Raji (cell line): ENCODE results near the gene MEP1A.

Experiments
- POLR2A ChIP-seq: IDR thresholded peaks from 2 replicates; pipeline ENCODE4 v1.6.1; 2011; ENCODE audit warnings: low read depth, low read length, control low read depth; ENCODE audit not compliant: insufficient read depth

MEP1A gene

GRCh38 chr6:46793138-46793537 lies at the start of gene MEP1A:
Gene MEP1A (plus strand): TSS chr6:46793389. CDS start chr6:46793399, 10 bp downstream.
- no peak for TF ChIP-seq POLR2A

- no peak for TF ChIP-seq POLR2A
Measured at GRCh38 chr6:46743425-46744158, 49.6 kb upstream of the MEP1A start.

DNA sequence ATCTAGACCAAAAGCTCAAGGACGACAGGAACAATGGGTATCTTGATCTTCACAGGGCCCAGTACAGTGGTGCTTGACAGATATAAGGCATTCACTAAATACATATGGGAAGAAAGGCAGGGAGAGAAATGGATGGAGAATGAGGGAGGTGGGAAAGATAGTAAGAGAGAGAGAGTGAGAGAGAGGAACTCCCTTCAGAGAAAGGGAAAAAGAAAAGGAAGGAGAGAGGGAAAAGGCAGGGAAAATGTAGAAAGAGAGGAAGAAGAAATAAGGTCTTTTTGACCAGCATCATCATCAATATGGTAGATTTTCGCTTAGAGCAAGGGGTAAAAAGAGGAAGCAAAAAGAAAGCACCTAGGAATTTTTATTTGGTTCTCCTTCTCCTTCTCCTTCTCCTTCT lies 47.2 kb upstream of the MEP1A start:
- no peak for TF ChIP-seq POLR2A

DNA sequence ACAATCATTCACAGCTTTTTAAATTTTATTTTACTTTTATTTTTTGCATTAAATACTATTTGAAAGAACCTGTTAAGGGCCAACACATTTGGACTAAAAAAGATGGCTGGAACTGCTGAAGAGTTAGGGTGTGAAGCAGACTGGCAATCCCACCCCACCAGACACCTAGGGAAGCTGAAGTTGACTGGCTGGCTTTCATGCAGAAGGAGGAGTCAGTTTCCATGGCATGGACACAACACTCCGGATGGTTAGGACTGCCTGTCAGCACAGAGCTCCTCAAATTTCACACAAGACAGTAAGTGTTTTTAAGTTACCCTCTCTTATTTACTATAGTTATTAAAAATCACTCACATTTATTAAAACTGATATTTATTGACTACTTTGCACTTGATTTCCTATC lies 46.5 kb upstream of the MEP1A start, which contains the start of gene ANKRD66:
ANKRD66 (plus strand) TSS at position 238 of the 400 bp plus-strand sequence. CDS start 5,016 bp downstream, outside the sequence.
- no peak for TF ChIP-seq POLR2A

DNA sequence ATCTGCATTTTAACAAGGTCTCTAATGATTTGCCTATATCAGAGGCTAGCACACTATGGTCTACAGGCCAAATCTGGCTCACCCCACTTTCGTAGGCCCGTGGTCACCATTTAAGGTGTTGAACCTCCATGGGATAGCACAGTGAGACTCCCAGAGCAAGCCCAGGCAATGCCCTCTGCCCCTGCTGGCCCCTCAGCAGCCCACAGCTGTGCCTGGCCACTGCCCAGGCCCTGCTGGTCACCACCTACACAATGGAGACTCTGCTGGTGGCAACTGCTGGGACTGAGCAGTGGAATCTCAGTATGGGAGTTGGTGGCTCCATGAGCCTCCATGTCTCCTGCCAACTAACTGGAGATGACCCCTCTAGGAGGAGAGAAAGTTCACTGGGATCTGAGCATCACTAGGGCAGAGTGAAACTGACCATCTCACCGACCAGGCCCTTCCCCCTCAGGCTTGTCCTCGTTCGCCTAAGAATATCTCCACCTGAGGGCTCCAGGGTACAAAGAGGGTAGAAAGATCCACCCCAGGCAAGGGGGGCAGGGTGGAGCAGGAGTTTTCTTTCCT lies 44.2 kb upstream of the MEP1A start:
- no peak for TF ChIP-seq POLR2A

DNA sequence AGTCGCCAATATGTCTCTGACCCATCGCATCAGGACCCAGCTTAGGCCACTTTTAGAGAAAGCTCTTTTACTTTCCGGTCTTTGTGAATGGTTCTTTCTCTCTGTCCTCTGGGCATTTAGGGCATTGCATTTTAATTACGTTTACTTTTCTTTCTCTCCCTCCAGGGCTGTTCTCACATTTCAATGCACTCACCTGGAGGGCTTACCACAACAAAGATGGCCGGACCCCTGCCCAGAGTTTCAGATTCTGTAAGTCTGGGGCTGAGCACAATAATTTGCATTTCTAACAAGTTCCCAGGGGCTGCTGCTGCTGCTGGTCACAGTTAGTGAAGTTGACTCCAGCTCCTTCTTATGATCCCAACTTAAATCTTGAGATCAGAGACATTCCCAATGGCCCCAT lies 43.5 kb upstream of the MEP1A start:
- no peak for TF ChIP-seq POLR2A

- no peak for TF ChIP-seq POLR2A
Measured at GRCh38 chr6:46751658-46752057, 41.5 kb upstream of the MEP1A start.

DNA sequence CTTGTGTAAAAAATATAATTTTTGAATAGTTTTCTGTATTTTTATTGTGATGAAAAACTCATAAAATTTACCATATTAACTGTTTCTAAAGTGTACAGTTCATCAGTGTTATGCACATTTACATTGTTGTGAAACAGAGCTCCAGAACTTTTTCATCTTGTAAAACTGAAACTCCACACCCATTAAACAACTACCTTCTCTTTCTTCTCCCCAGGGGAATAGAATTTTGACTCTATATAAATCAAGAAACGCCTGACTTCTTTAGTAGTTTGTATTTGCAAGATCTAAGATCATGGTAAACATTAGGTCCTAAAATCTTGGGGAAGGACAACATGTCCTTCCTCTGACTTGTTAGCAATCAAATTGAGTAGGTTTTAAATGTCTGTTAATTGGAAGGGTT lies 37.3 kb upstream of the MEP1A start:
- no peak for TF ChIP-seq POLR2A

GRCh38 chr6:46756469-46757213 lies 36.5 kb upstream of the MEP1A start:
- TF ChIP-seq POLR2A = no peak

DNA sequence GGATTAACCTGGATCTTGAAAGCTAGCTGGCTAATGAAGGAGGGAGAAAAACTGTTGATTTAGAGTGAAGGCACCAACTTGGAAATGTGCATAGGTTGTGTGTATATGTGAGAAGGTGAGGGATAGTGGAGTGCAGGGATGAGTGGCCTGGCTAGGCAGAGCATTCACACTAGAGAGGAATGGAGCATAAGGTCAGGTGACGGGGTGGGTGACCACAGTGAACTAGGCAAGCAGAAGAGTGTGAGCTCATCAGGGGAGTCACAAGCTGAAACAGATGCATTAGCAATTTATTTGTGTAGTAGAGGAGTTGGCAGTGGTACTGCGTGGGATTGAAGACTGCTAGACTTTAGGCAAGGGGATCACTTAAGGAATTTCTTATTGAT lies 36.0 kb upstream of the MEP1A start:
- TF ChIP-seq POLR2A = no peak

GRCh38 chr6:46758960-46759753 lies 34.0 kb upstream of the MEP1A start:
- TF ChIP-seq POLR2A = no peak

DNA sequence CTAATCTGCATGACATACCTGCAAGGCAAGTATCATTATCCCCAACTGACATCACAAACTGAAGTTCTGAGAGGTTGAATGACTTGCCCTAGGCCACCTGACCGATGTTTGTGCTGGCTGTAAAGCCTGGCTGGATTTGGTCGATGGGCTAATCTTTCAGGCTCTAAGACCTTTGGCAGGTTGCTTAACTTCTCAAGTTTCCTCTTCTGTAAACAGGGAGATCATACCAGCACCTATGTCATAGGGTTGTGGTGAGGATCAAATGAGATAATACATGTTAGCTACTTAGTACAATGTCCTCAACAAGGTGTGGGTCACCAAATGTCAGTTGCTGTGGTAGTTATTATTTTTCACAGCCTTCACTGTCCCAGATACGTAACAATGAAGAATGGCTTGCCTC lies 32.3 kb upstream of the MEP1A start:
- TF ChIP-seq POLR2A = no peak

GRCh38 chr6:46763466-46763865 lies 29.7 kb upstream of the MEP1A start:
- TF ChIP-seq POLR2A = no peak

DNA sequence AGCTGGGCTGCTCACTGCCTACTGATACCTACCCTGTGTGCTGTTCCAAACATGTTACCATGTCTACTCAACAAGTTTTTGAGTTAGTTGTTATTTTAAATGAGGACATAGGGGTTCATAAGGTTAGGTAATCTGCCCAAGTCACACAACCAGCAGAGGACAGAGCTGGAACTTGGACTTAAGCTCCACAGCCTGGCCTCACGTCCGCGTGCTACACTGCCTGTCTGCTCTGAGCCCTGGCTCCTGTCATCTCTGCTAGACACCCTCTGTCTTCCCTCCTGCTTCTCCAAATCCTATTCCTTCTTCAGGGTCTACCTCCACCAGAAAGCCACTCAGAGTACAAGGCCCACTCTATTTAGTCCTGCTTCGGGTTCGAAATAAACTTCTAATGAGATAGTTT lies 28.2 kb upstream of the MEP1A start:
- TF ChIP-seq POLR2A = no peak

DNA sequence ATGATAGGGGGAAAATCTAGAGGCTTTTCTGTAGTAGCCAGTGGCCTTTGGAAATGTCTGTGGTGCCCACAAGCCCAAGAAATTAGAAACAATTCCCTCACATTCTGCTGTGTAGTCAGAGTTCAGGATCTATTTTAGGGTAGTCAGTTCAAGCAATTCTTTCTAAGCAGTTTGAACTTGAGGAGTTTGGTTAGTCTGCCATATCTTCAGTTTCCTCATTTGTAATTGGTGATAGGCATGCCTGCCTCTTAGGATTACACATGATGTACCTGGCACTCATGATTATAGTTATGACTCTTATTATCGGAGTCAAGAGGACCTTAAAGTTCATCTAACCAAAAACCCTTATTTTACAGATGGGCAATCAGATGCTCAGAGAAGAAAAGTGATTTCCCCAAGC lies 21.2 kb upstream of the MEP1A start:
- TF ChIP-seq POLR2A = no peak

- no peak for TF ChIP-seq POLR2A
Measured at GRCh38 chr6:46772762-46773161, 20.4 kb upstream of the MEP1A start.
